ENCODE results near the gene HECTD4.

- TF ChIP-seq FOXK2 (IDR thresholded peaks at IDR 0.05) (no peak), FOXM1 (IDR thresholded peaks at IDR 0.05; ENCODE audit: borderline replicate concordance) (no peak), PKNOX1 (IDR thresholded peaks at IDR 0.05) (no peak), ZNF384 (IDR thresholded peaks at IDR 0.05) (no peak), HDGF (IDR thresholded peaks at IDR 0.05; ENCODE audit: borderline replicate concordance) (no peak), SP1 (IDR thresholded peaks at IDR 0.05) (no peak)
Observed at GRCh38 chr12:112370199-112370598, 12.0 kb downstream of the HECTD4 start.

Measured in HEK293T (cell line).